Neural cell (in vitro differentiated cells): Measurements from ENCODE around the gene FOXO6. TPM values are rescaled to one million over a fixed set of nuclear protein-coding genes. Genes with fewer than 3 reads are reported as not detected.

Experiments
- H2AFZ ChIP-seq: fragments of 200-600, 300-800 bp; sonication (generic), shearing (Covaris generic); 2 replicates; pipeline ENCODE4 v1.6.0; 2014; ENCODE audit warnings: low read depth, mild to moderate bottlenecking, antibody characterized with exemption, low read length, moderate library complexity
- H3F3A ChIP-seq: fragments of 200-600 bp; shearing (Covaris generic); 2 replicates; pipeline ENCODE4 v1.6.1; 2016; ENCODE audit warnings: mild to moderate bottlenecking, moderate library complexity, mixed read lengths, antibody characterized with exemption, low read length; ENCODE audit not compliant: insufficient read depth, poor library complexity, severe bottlenecking
- H3K27ac ChIP-seq: fragments of 200-600, 300-800 bp; sonication (generic), shearing (Covaris generic); 2 replicates; pipeline ENCODE4 v1.5.1; 2014; ENCODE audit warnings: mild to moderate bottlenecking, low read length, moderate library complexity
- H3K27me3 ChIP-seq: fragments of 300-800, 200-600 bp; sonication (generic), shearing (Covaris generic); 2 replicates; pipeline ENCODE4 v1.6.0; 2014; ENCODE audit warnings: mild to moderate bottlenecking, low read depth, low read length, moderate library complexity; ENCODE audit not compliant: insufficient read depth
- H3K36me3 ChIP-seq: fragments of 300-800, 200-600 bp; sonication (generic), shearing (Covaris generic); 2 replicates; pipeline ENCODE4 v1.5.1; 2014; ENCODE audit warnings: mild to moderate bottlenecking, antibody characterized with exemption, low read length, moderate library complexity; ENCODE audit not compliant: insufficient read depth
- H3K4me2 ChIP-seq: fragments of 300-800, 200-600 bp; sonication (generic), shearing (Covaris generic); 2 replicates; pipeline ENCODE4 v1.6.0; 2014; ENCODE audit warnings: mild to moderate bottlenecking, low read length
- H3K4me3 ChIP-seq: fragments of 300-800, 200-600 bp; sonication (generic), shearing (Covaris generic); 2 replicates; pipeline ENCODE4 v1.5.1; 2014; ENCODE audit warnings: mild to moderate bottlenecking, low read length, moderate library complexity
- H3K79me2 ChIP-seq: fragments of 200-600 bp; shearing (Covaris generic); replicated peaks from 2 replicates; pipeline ENCODE4 v1.6.0; 2014; ENCODE audit warnings: mild to moderate bottlenecking, low read length, moderate library complexity; ENCODE audit not compliant: insufficient read depth
- H3K9ac ChIP-seq: fragments of 300-800, 200-600 bp; sonication (generic), shearing (Covaris generic); 2 replicates; pipeline ENCODE4 v1.6.1; 2016; ENCODE audit warnings: mild to moderate bottlenecking, low read length, mixed read lengths
- H3K9me2 ChIP-seq: fragments of 200-600 bp; shearing (Covaris generic); 2 replicates; pipeline ENCODE4 v1.6.1; 2016; ENCODE audit warnings: mild to moderate bottlenecking, low read length, mixed read lengths; ENCODE audit not compliant: insufficient read depth
- H3K9me3 ChIP-seq: fragments of 200-600, 300-800 bp; sonication (generic), shearing (Covaris generic); 2 replicates; pipeline ENCODE4 v1.6.1; 2016; ENCODE audit warnings: mild to moderate bottlenecking, mixed run types, low read length, moderate library complexity, mixed read lengths
- H4K20me1 ChIP-seq: fragments of 200-600 bp; shearing (Covaris generic); 2 replicates; pipeline ENCODE4 v1.6.1; 2016; ENCODE audit warnings: mild to moderate bottlenecking, mixed run types; ENCODE audit not compliant: insufficient read depth
- CTCF ChIP-seq: fragments of 450-650 bp; IDR thresholded peaks from 2 replicates; pipeline ENCODE4 v1.5.1; 2014; ENCODE audit warnings: antibody characterized with exemption, mild to moderate bottlenecking, moderate library complexity; ENCODE audit not compliant: poor library complexity, severe bottlenecking
- EP300 ChIP-seq: fragments of 450-650 bp; conservative IDR thresholded peaks from 2 replicates; pipeline ENCODE4 v1.6.1; 2014; ENCODE audit warnings: antibody characterized with exemption, mild to moderate bottlenecking, moderate library complexity; ENCODE audit not compliant: poor library complexity, severe bottlenecking
- EZH2 ChIP-seq: fragments of 200-600, 300-800 bp; shearing (Covaris generic), sonication (generic); IDR thresholded peaks from 2 replicates; pipeline ENCODE4 v1.6.1; 2014; ENCODE audit warnings: antibody characterized with exemption, low read length, borderline replicate concordance, mild to moderate bottlenecking; ENCODE audit not compliant: insufficient read depth, poor library complexity, severe bottlenecking
- MXI1 ChIP-seq: fragments of 450-650 bp; conservative IDR thresholded peaks from 2 replicates; pipeline ENCODE4 v1.6.1; 2014; ENCODE audit warnings: antibody characterized with exemption, mild to moderate bottlenecking; ENCODE audit not compliant: poor library complexity, severe bottlenecking
- POLR2AphosphoS5 ChIP-seq: IDR thresholded peaks from 2 replicates; pipeline ENCODE4 v1.6.1; 2012
- RAD21 ChIP-seq: fragments of 450-650 bp; conservative IDR thresholded peaks from 2 replicates; pipeline ENCODE4 v1.6.1; 2014; ENCODE audit warnings: antibody characterized with exemption, mild to moderate bottlenecking, moderate library complexity
- REST ChIP-seq: IDR thresholded peaks from 2 replicates; pipeline ENCODE4 v1.6.1; 2012; ENCODE audit warnings: borderline replicate concordance
- SMC3 ChIP-seq: fragments of 450-650 bp; conservative IDR thresholded peaks from 2 replicates; pipeline ENCODE4 v1.6.1; 2014; ENCODE audit warnings: antibody characterized with exemption, mild to moderate bottlenecking, moderate library complexity; ENCODE audit not compliant: poor library complexity
- TAF1 ChIP-seq: IDR thresholded peaks from 2 replicates; pipeline ENCODE4 v1.6.1; 2012; ENCODE audit warnings: low read depth
- polyA plus RNA-seq: library from polyadenylated mRNA; depleted of rRNA; stranded (reverse); fragments of >200 nt; gene quantifications from 2 replicates; pipeline ENCODE4 v1.2.3, GENCODE V29; 2014

FOXO6 gene
- polyA plus RNA-seq, 1 donor from 2014 or later, result 0.59 TPM

- H3K9me2 ChIP-seq, result no peaks in the 10 kb centered on the region
- H3K9ac ChIP-seq, result no peak overlapping the region
- no peaks in the 10 kb centered on the region for H3K36me3 ChIP-seq
- TF ChIP-seq RAD21 (no peak), SMC3 (no peak), CTCF (no peak), POLR2AphosphoS5 (no peak), MXI1 (no peak), EP300 (no peak), EZH2 (no peak), REST (no peak), TAF1 (no peak)
- H3K9me3 ChIP-seq, result no peaks in the 10 kb centered on the region
- peaks cover 8% of the 10 kb centered on the region for H3K27me3 ChIP-seq
- H3K27ac ChIP-seq, result no peak overlapping the region
- no peaks in the 10 kb centered on the region for H3K79me2 ChIP-seq
- no peak overlapping the region for H3K4me3 ChIP-seq
- no peak overlapping the region for H2AFZ ChIP-seq
- no peaks in the 10 kb centered on the region for H3F3A ChIP-seq
- H3K4me2 ChIP-seq, result no peak overlapping the region
- no peaks in the 10 kb centered on the region for H4K20me1 ChIP-seq
Measured at GRCh38 chr1:41390166-41390565, 28.9 kb downstream of the FOXO6 start.

GRCh38 chr1:41390573-41390972, 29.3 kb downstream of the FOXO6 start:
- Histone ChIP-seq H2AFZ (no peak overlapping the region), H3K79me2 (no peaks in the 10 kb centered on the region), H3K27me3 (peaks cover 4% of the 10 kb centered on the region), H3K9me3 (no peaks in the 10 kb centered on the region), H3K4me2 (no peak overlapping the region), H3K36me3 (no peaks in the 10 kb centered on the region), H3K4me3 (no peak overlapping the region), H3K9ac (no peak overlapping the region), H3K9me2 (no peaks in the 10 kb centered on the region), H3F3A (no peaks in the 10 kb centered on the region), H3K27ac (no peak overlapping the region), H4K20me1 (no peaks in the 10 kb centered on the region)
- TF ChIP-seq SMC3 (no peak), TAF1 (no peak), MXI1 (no peak), REST (no peak), EP300 (no peak)
